Lung (tissue), 12 donors: ENCODE measurements around the gene ZSCAN10. TPM values are rescaled to one million over a fixed set of nuclear protein-coding genes. Genes with fewer than 3 reads are reported as not detected.

ENCODE experiments used
- ATAC-seq: fragments of 200-7000 bp; cut with Tn5 transposase; one replicate; pipeline ENCODE4 v1.9.1; 2020; ENCODE audit warnings: moderate number of reproducible peaks; ENCODE audit not compliant: insufficient read depth, low FRiP score
- DNase-seq, 3 donors: peaks; one replicate each; pipeline ENCODE4 v3.0.0-alpha.2; 2013 to 2017
- H3K27ac ChIP-seq, 2 donors: one replicate each; pipeline ENCODE4 v1.5.1; 2013; ENCODE audit warnings: mild to moderate bottlenecking in 2 of 2, moderate library complexity in 2 of 2, control low read depth in 1 of 2, inconsistent platforms in 1 of 2, low read depth in 1 of 2, low read length in 1 of 2
- H3K27me3 ChIP-seq, 3 donors: one replicate each; pipeline ENCODE4 v1.5.1; 2013; ENCODE audit warnings: low read length in 2 of 3; ENCODE audit not compliant: control insufficient read depth in 3 of 3, insufficient read depth in 3 of 3
- H3K36me3 ChIP-seq, 4 donors: one replicate each; pipeline ENCODE4 v1.5.1; 2013; ENCODE audit warnings: low read length in 4 of 4, mild to moderate bottlenecking in 1 of 4, moderate library complexity in 1 of 4; ENCODE audit not compliant: control insufficient read depth in 4 of 4, insufficient read depth in 4 of 4
- H3K4me1 ChIP-seq, 5 donors: one replicate each; pipeline ENCODE4 v1.5.1; 2013; ENCODE audit warnings: low read length in 5 of 5, mild to moderate bottlenecking in 2 of 5, moderate library complexity in 1 of 5; ENCODE audit not compliant: control insufficient read depth in 5 of 5, insufficient read depth in 5 of 5
- H3K4me3 ChIP-seq: one replicate; pipeline ENCODE4 v1.5.1; 2013; ENCODE audit warnings: mild to moderate bottlenecking, control low read depth, moderate library complexity
- H3K9ac ChIP-seq, 2 donors: one replicate each; pipeline ENCODE4 v1.5.1; 2013; ENCODE audit warnings: low read length in 2 of 2, control low read depth in 1 of 2; ENCODE audit not compliant: insufficient read depth in 1 of 2
- H3K9me3 ChIP-seq, 4 donors: one replicate each; pipeline ENCODE4 v1.5.1; 2013; ENCODE audit warnings: low read length in 3 of 4, mild to moderate bottlenecking in 1 of 4, moderate library complexity in 1 of 4; ENCODE audit not compliant: control insufficient read depth in 4 of 4, insufficient read depth in 3 of 4
- CTCF ChIP-seq: IDR thresholded peaks from 2 replicates; pipeline ENCODE4 v1.5.1; 2012; ENCODE audit warnings: mild to moderate bottlenecking; ENCODE audit errors: control extremely low read depth, extremely low read depth
- WGBS, 2 donors: extraction: QIAGEN DNeasy Blood & Tissue Kit; methylation state at CpG; one replicate each; pipeline ENCODE4 v1.1.7; 2013; 5-methylcytosine and 5-hydroxymethylcytosine counted together
- polyA plus RNA-seq, 2 donors: library from polyadenylated mRNA; stranded (reverse); fragments of 200-250 nt; gene quantifications; one replicate each; pipeline ENCODE4 v1.2.1, GENCODE V29; 2013
- total RNA-seq, 2 donors: library from RNA; depleted of rRNA in 1 of 2; stranded (reverse); fragments of >200 nt in 1 of 2; gene quantifications; one replicate each; pipeline ENCODE4 v1.2.1, GENCODE V29; 2014 to 2021
- donor health status: control.
- donor health status: control.
- donor health status: Bipolar disorder and iron deficiency.
- donor health status: healthy.
- donor health status: DM: yes; HTN: yes; CAD: no.

Gene ZSCAN10
- total and polyA plus RNA-seq, 4 donors = 0.02 to 0.21 TPM; not detected in 2

GRCh38 chr16:3119286-3119685 is 20.2 kb upstream of the ZSCAN10 start:
- H3K36me3 ChIP-seq = peaks cover 5 to 36% (median 7%) of the 10 kb centered on the region in 4 donors
- TF ChIP-seq CTCF = no peak
- DNase-seq = no peak
- no peaks in the 10 kb centered on the region for H3K9me3 ChIP-seq
- H3K4me3 ChIP-seq = no peak overlapping the region
- H3K27ac ChIP-seq = no peak overlapping the region
- 96% methylated on average over 30 to 33 of the region's 33 CpGs for WGBS, 2 donors
- no peak for ATAC-seq
- H3K9ac ChIP-seq = no peak overlapping the region
- no peaks in the 10 kb centered on the region for H3K27me3 ChIP-seq
- peaks cover 0 to 6% (median under 1%) of the 10 kb centered on the region in 5 donors for H3K4me1 ChIP-seq

GRCh38 chr16:3118846-3119245 is 19.8 kb upstream of the ZSCAN10 start:
- DNase-seq = no peak
- Histone ChIP-seq H3K9ac (no peak overlapping the region), H3K27ac (no peak overlapping the region), H3K4me3 (no peak overlapping the region), H3K36me3 (peaks cover 5 to 36% (median 7%) of the 10 kb centered on the region in 4 donors), H3K9me3 (no peaks in the 10 kb centered on the region), H3K27me3 (no peaks in the 10 kb centered on the region), H3K4me1 (peaks cover 0 to 9% (median 4%) of the 10 kb centered on the region in 5 donors)
- no peak for TF ChIP-seq CTCF
- WGBS, 2 donors = 94 to 97% methylated on average over 20 of the region's 20 CpGs
- no peak for ATAC-seq

GRCh38 chr16:3118204-3118790 is 19.2 kb upstream of the ZSCAN10 start:
- no peak overlapping the region for H3K4me3 ChIP-seq
- no peak for TF ChIP-seq CTCF
- no peaks in the 10 kb centered on the region for H3K9me3 ChIP-seq
- no peak overlapping the region for H3K27ac ChIP-seq
- no peaks in the 10 kb centered on the region for H3K27me3 ChIP-seq
- H3K9ac ChIP-seq = no peak overlapping the region
- no peak for ATAC-seq
- peaks cover 5 to 36% (median 7%) of the 10 kb centered on the region in 4 donors for H3K36me3 ChIP-seq
- H3K4me1 ChIP-seq = peaks cover 2 to 10% (median 8%) of the 10 kb centered on the region in 5 donors
- no peak for DNase-seq
- 90 to 95% methylated on average over 16 of the region's 16 CpGs for WGBS, 2 donors

GRCh38 chr16:3115561-3115960 is 16.5 kb upstream of the ZSCAN10 start:
- peaks cover 5 to 33% (median 7%) of the 10 kb centered on the region in 4 donors for H3K36me3 ChIP-seq
- no peak overlapping the region for H3K27ac ChIP-seq
- no peaks in the 10 kb centered on the region for H3K9me3 ChIP-seq
- H3K4me3 ChIP-seq = no peak overlapping the region
- 77 to 89% methylated on average over 13 to 14 of the region's 14 CpGs for WGBS, 2 donors
- H3K27me3 ChIP-seq = no peaks in the 10 kb centered on the region
- DNase-seq = no peak
- H3K9ac ChIP-seq = no peak overlapping the region
- no peak for ATAC-seq
- no peak for TF ChIP-seq CTCF
- H3K4me1 ChIP-seq = peaks cover 5 to 19% (median 9%) of the 10 kb centered on the region in 5 donors
